Endodermal cell (in vitro differentiated cells): ENCODE results near the gene RBMS1. TPM values are rescaled to one million over a fixed set of nuclear protein-coding genes. Genes with fewer than 3 reads are reported as not detected.

ENCODE experiments used
- DNase-seq: peaks from one replicate; pipeline ENCODE4 v3.0.0-alpha.2; 2017
- H3K27ac ChIP-seq: 2 replicates; pipeline ENCODE4 v1.5.1; 2013; ENCODE audit warnings: mild to moderate bottlenecking, low read depth, low read length, moderate library complexity
- H3K27me3 ChIP-seq: 2 replicates; pipeline ENCODE4 v1.6.1; 2013; ENCODE audit warnings: mild to moderate bottlenecking, low read length, moderate library complexity; ENCODE audit not compliant: insufficient read depth, control insufficient read depth, poor library complexity, severe bottlenecking
- H3K36me3 ChIP-seq: 2 replicates; pipeline ENCODE4 v1.7.0; 2013; ENCODE audit warnings: mild to moderate bottlenecking, low read length, moderate library complexity; ENCODE audit not compliant: control insufficient read depth, insufficient read depth
- H3K4me1 ChIP-seq: one replicate; pipeline ENCODE4 v1.7.0; 2013; ENCODE audit warnings: low read length; ENCODE audit not compliant: control insufficient read depth, insufficient read depth
- H3K4me3 ChIP-seq: 2 replicates; pipeline ENCODE4 v1.5.1; 2013; ENCODE audit warnings: mild to moderate bottlenecking, low read length, moderate library complexity
- H3K9ac ChIP-seq: 2 replicates; pipeline ENCODE4 v1.6.1; 2013; ENCODE audit warnings: mild to moderate bottlenecking, low read length, moderate library complexity; ENCODE audit not compliant: poor library complexity, severe bottlenecking; ENCODE audit errors: extremely low read depth
- H3K9me3 ChIP-seq: 2 replicates; pipeline ENCODE4 v1.6.1; 2013; ENCODE audit warnings: mild to moderate bottlenecking, low read length, moderate library complexity; ENCODE audit not compliant: control insufficient read depth
- H3K27ac Mint-ChIP-seq: 2 replicates; pipeline ENCODE4 v1.8.0; 2020; ENCODE audit warnings: mixed read lengths
- H3K27me3 Mint-ChIP-seq: 2 replicates; pipeline ENCODE4 v1.8.0; 2021; ENCODE audit warnings: mild to moderate bottlenecking, mixed read lengths; ENCODE audit not compliant: insufficient read depth
- H3K36me3 Mint-ChIP-seq: 2 replicates; pipeline ENCODE4 v1.8.0; 2020; ENCODE audit warnings: low read depth, mixed read lengths
- H3K4me1 Mint-ChIP-seq: 2 replicates; pipeline ENCODE4 v1.8.0; 2020; ENCODE audit warnings: mixed read lengths
- H3K4me3 Mint-ChIP-seq: 2 replicates; pipeline ENCODE4 v1.8.0; 2020; ENCODE audit warnings: mild to moderate bottlenecking, moderate library complexity, mixed read lengths
- H3K9me3 Mint-ChIP-seq: 2 replicates; pipeline ENCODE4 v1.8.0; 2020; ENCODE audit warnings: mild to moderate bottlenecking, mixed read lengths
- WGBS, 2 experiments: methylation state at CpG; one replicate each; pipeline versions ENCODE4 v1.1.5 to v1.1.7; 2013; ENCODE audit warnings: missing lambda C conversion rate in 2 of 2, mixed read lengths in 1 of 2; ENCODE audit not compliant: insufficient coverage in 1 of 2, insufficient read length in 1 of 2; 5-methylcytosine and 5-hydroxymethylcytosine counted together
- total RNA-seq, 2 donors: library from RNA; stranded (reverse); fragmentation: NEBNext Ultra II Directional in 1 of 2; extraction: Animal tissue kit (Norgen Biotek cat#: 25700) in 1 of 2; gene quantifications; 2 replicates in 1 of 2; 3 replicates in 1 of 2; pipeline ENCODE4 v1.2.1, GENCODE V29; 2021
- TF ChIP-seq, protein P1 (sequence below): fragments of 200-600 bp; sonication (generic); conservative IDR thresholded peaks from 2 replicates; pipeline ENCODE4 v1.5.0; 2021; ENCODE audit warnings: antibody characterized with exemption, mild to moderate bottlenecking

RBMS1 gene
- total RNA-seq, 2 donors from 2014 or later: 90.7 to 124 TPM

DNA sequence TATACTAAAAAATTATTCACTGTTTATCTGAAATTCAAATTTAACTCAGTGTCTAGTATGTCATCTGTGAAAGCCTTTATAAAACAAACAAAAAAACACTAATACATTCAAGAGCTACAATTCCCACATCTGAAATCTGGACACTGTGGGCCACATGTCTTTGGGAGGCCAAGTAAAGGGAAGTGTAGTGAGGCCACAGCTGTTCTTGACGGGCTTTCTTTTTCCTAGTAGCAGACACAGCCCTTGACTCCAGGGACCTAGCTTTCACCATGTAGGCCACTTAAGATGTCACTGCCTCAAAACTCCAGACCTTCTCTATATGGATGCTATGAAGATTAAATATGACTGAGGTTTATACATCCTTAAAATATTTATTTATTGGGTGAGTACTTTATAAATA is 91.1 kb downstream of the RBMS1 start:
- WGBS, 2 experiments: 50% methylated on average over 1 of the region's 1 CpG; no CpG with 5 or more reads in 1 of the 2 experiments
- Mint-ChIP-seq H3K4me3 (no peak overlapping the region), H3K4me1 (peaks cover 54% of the 10 kb centered on the region), H3K27me3 (peaks cover 24% of the 10 kb centered on the region), H3K27ac (no peak overlapping the region), H3K9me3 (no peaks in the 10 kb centered on the region), H3K36me3 (no peaks in the 10 kb centered on the region)
- TF ChIP-seq, protein P1, sequence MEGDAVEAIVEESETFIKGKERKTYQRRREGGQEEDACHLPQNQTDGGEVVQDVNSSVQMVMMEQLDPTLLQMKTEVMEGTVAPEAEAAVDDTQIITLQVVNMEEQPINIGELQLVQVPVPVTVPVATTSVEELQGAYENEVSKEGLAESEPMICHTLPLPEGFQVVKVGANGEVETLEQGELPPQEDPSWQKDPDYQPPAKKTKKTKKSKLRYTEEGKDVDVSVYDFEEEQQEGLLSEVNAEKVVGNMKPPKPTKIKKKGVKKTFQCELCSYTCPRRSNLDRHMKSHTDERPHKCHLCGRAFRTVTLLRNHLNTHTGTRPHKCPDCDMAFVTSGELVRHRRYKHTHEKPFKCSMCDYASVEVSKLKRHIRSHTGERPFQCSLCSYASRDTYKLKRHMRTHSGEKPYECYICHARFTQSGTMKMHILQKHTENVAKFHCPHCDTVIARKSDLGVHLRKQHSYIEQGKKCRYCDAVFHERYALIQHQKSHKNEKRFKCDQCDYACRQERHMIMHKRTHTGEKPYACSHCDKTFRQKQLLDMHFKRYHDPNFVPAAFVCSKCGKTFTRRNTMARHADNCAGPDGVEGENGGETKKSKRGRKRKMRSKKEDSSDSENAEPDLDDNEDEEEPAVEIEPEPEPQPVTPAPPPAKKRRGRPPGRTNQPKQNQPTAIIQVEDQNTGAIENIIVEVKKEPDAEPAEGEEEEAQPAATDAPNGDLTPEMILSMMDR: no peak
- H3K9ac ChIP-seq: no peak overlapping the region
- no peak for DNase-seq
- no peaks in the 10 kb centered on the region for H3K27me3 ChIP-seq
- no peaks in the 10 kb centered on the region for H3K36me3 ChIP-seq
- no peak overlapping the region for H3K27ac ChIP-seq
- peaks cover 19% of the 10 kb centered on the region for H3K4me1 ChIP-seq
- peak overlapping the region; percentile 5 for H3K4me3 ChIP-seq
- no peaks in the 10 kb centered on the region for H3K9me3 ChIP-seq

DNA sequence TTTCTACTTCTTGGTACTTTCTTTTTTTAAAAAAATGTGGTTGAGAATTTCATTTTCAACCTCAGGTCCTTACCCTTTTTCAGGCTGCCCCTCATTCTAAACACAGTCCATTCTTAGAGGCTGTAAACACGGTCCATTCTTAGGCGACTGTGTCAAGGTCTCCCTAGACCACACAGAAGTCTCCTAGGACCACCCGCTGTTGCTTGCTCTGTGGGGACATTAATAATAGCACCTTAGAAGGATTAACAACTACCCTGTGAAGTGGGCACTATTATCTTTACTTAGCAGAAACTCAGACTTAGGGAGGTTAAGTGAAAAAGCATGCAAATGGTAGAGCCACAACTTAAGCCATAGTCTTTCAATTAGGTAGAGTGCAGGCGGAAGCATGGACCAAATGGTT is 91.7 kb downstream of the RBMS1 start:
- Histone ChIP-seq H3K27ac (no peak overlapping the region), H3K4me1 (peaks cover 19% of the 10 kb centered on the region), H3K9me3 (no peaks in the 10 kb centered on the region), H3K4me3 (peak overlapping the region; percentile 5), H3K36me3 (no peaks in the 10 kb centered on the region), H3K9ac (no peak overlapping the region), H3K27me3 (no peaks in the 10 kb centered on the region)
- H3K36me3 Mint-ChIP-seq: no peaks in the 10 kb centered on the region
- H3K27me3 Mint-ChIP-seq: peaks cover 24% of the 10 kb centered on the region
- no peaks in the 10 kb centered on the region for H3K9me3 Mint-ChIP-seq
- WGBS, 2 experiments: 30 to 89% methylated on average over 1 to 4 of the region's 4 CpGs
- H3K27ac Mint-ChIP-seq: no peak overlapping the region
- TF ChIP-seq, protein P1: no peak
- DNase-seq: peak; percentile 63
- peaks cover 54% of the 10 kb centered on the region for H3K4me1 Mint-ChIP-seq
- no peak overlapping the region for H3K4me3 Mint-ChIP-seq

DNA sequence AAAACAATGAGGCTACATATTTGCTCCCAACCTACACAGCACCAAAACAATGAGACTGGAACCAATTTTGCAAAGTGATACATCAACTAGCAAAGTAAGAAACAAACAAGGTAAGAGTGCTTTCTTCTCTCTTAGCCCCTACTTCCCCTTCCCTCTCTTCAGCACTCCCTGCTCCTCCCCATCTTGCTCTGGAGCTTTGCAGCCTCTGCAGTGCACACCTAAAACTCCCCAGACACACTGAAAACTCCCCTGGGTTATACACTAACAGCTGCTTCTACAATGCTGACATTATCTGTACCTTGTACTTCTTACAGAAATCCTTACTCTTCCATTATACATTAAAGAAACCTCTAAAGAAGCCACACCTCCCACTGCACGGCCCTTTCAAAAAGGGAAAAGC is 93.7 kb downstream of the RBMS1 start:
- H3K27ac Mint-ChIP-seq: no peak overlapping the region
- peaks cover 39% of the 10 kb centered on the region for H3K4me1 Mint-ChIP-seq
- Histone ChIP-seq H3K27ac (no peak overlapping the region), H3K27me3 (no peaks in the 10 kb centered on the region), H3K36me3 (no peaks in the 10 kb centered on the region), H3K4me3 (no peak overlapping the region), H3K4me1 (peaks cover 13% of the 10 kb centered on the region), H3K9me3 (no peaks in the 10 kb centered on the region), H3K9ac (no peak overlapping the region)
- H3K27me3 Mint-ChIP-seq: peaks cover 14% of the 10 kb centered on the region
- H3K36me3 Mint-ChIP-seq: peaks cover 5% of the 10 kb centered on the region
- no peaks in the 10 kb centered on the region for H3K9me3 Mint-ChIP-seq
- H3K4me3 Mint-ChIP-seq: no peak overlapping the region
- TF ChIP-seq, protein P1: no peak
- 75% methylated on average over 1 of the region's 1 CpG; no CpG with 5 or more reads in 1 of the 2 experiments for WGBS, 2 experiments
- no peak for DNase-seq
